Liver (tissue), 3 donors: ENCODE data around the gene CGGBP1.

ENCODE experiments used
- GABPA ChIP-seq, 2 donors: IDR thresholded peaks in 1 of 2; conservative IDR thresholded peaks in 1 of 2; 2 replicates each; pipeline ENCODE4 v1.6.1; 2016; ENCODE audit warnings: antibody characterized with exemption in 2 of 2, mild to moderate bottlenecking in 1 of 2, moderate library complexity in 1 of 2
- RAD21 ChIP-seq, 2 donors: IDR thresholded peaks; 2 replicates each; pipeline ENCODE4 v1.6.1; 2016; ENCODE audit warnings: antibody characterized with exemption in 2 of 2, mild to moderate bottlenecking in 2 of 2
- YY1 ChIP-seq: IDR thresholded peaks from 2 replicates; pipeline ENCODE4 v1.6.1; 2016; ENCODE audit warnings: antibody characterized with exemption, mild to moderate bottlenecking
- TF ChIP-seq, protein P1 (sequence below): IDR thresholded peaks from 2 replicates; pipeline ENCODE4 v1.6.1; 2016; ENCODE audit warnings: antibody characterized with exemption
- TF ChIP-seq, protein P2 (sequence below): fragments of 150-350 bp; IDR thresholded peaks from 2 replicates; pipeline ENCODE4 v1.5.1; 2017; ENCODE audit warnings: improper control_type of control experiment, low read depth, low read length; ENCODE audit not compliant: missing input control
- donor health status: healthy.
- donor health status: healthy.

DNA sequence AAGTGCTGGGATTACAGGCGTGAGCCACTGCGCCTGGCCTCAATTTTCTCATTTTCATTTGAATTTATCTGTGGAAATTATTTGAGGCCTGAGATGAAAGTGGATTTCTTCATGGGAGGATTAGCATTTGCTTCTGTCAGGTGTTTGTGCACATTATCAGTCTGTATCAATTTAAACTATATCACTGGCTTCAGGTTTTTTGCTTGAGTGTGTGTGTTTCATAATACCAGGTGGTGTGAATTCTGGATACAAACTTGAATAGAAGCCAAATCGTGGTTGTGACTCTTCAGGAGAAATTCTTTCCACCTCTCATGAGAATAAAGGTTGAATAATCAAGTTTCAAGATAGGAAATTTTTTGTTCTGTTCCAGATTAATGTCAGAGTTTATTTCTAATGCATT, 56.4 kb downstream of the CGGBP1 start:
- TF ChIP-seq RAD21 (IDR thresholded peaks at IDR 0.05), result no peak
- no peak for TF ChIP-seq GABPA (IDR thresholded peaks at IDR 0.05 in 1 of 2, conservative IDR thresholded peaks at IDR 0.05 in 1 of 2)
- TF ChIP-seq, protein P1, sequence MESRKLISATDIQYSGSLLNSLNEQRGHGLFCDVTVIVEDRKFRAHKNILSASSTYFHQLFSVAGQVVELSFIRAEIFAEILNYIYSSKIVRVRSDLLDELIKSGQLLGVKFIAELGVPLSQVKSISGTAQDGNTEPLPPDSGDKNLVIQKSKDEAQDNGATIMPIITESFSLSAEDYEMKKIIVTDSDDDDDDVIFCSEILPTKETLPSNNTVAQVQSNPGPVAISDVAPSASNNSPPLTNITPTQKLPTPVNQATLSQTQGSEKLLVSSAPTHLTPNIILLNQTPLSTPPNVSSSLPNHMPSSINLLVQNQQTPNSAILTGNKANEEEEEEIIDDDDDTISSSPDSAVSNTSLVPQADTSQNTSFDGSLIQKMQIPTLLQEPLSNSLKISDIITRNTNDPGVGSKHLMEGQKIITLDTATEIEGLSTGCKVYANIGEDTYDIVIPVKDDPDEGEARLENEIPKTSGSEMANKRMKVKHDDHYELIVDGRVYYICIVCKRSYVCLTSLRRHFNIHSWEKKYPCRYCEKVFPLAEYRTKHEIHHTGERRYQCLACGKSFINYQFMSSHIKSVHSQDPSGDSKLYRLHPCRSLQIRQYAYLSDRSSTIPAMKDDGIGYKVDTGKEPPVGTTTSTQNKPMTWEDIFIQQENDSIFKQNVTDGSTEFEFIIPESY, result no peak
- TF ChIP-seq, protein P2, sequence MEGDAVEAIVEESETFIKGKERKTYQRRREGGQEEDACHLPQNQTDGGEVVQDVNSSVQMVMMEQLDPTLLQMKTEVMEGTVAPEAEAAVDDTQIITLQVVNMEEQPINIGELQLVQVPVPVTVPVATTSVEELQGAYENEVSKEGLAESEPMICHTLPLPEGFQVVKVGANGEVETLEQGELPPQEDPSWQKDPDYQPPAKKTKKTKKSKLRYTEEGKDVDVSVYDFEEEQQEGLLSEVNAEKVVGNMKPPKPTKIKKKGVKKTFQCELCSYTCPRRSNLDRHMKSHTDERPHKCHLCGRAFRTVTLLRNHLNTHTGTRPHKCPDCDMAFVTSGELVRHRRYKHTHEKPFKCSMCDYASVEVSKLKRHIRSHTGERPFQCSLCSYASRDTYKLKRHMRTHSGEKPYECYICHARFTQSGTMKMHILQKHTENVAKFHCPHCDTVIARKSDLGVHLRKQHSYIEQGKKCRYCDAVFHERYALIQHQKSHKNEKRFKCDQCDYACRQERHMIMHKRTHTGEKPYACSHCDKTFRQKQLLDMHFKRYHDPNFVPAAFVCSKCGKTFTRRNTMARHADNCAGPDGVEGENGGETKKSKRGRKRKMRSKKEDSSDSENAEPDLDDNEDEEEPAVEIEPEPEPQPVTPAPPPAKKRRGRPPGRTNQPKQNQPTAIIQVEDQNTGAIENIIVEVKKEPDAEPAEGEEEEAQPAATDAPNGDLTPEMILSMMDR, result no peak
- no peak for TF ChIP-seq YY1
